Liver (tissue), 9 donors: ENCODE measurements around the gene GORAB. TPM values are rescaled to one million over a fixed set of nuclear protein-coding genes. Genes with fewer than 3 reads are reported as not detected.

Experiments used
- DNase-seq: peaks from one replicate; pipeline ENCODE4 v3.0.0-alpha.2; 2017; ENCODE audit warnings: low spot score
- H3K27ac ChIP-seq, 2 donors: one replicate each; pipeline ENCODE4 v1.7.0; 2013; ENCODE audit warnings: inconsistent platforms in 2 of 2, low read length in 2 of 2, control low read depth in 1 of 2, low read depth in 1 of 2, mild to moderate bottlenecking in 1 of 2
- H3K27me3 ChIP-seq, 4 donors: one replicate each; pipeline versions ENCODE4 v1.6.1 to v1.7.0; 2013; ENCODE audit warnings: low read length in 3 of 4, inconsistent platforms in 1 of 4, mild to moderate bottlenecking in 1 of 4, moderate library complexity in 1 of 4; ENCODE audit not compliant: control insufficient read depth in 4 of 4, insufficient read depth in 4 of 4
- H3K36me3 ChIP-seq, 4 donors: one replicate each; pipeline versions ENCODE4 v1.6.1 to v1.7.0; 2013; ENCODE audit warnings: low read length in 3 of 4, mild to moderate bottlenecking in 3 of 4, low read depth in 1 of 4, moderate library complexity in 1 of 4; ENCODE audit not compliant: control insufficient read depth in 4 of 4, insufficient read depth in 3 of 4
- H3K4me1 ChIP-seq, 4 donors: one replicate each; pipeline versions ENCODE4 v1.6.1 to v1.7.0; 2013; ENCODE audit warnings: low read length in 3 of 4, mild to moderate bottlenecking in 3 of 4, moderate library complexity in 1 of 4; ENCODE audit not compliant: control insufficient read depth in 4 of 4, insufficient read depth in 4 of 4
- H3K4me3 ChIP-seq, 3 donors: one replicate each; pipeline versions ENCODE4 v1.6.1 to v1.7.0; 2013; ENCODE audit warnings: low read length in 3 of 3, control low read depth in 1 of 3, low read depth in 1 of 3, mild to moderate bottlenecking in 1 of 3
- H3K9ac ChIP-seq, 2 donors: one replicate each; pipeline ENCODE4 v1.7.0; 2013; ENCODE audit warnings: low read length in 2 of 2, mild to moderate bottlenecking in 2 of 2, moderate library complexity in 2 of 2, control low read depth in 1 of 2, low read depth in 1 of 2
- H3K9me3 ChIP-seq, 4 donors: one replicate each; pipeline versions ENCODE4 v1.6.1 to v1.7.0; 2013; ENCODE audit warnings: low read length in 3 of 4; ENCODE audit not compliant: control insufficient read depth in 4 of 4
- EGR1 ChIP-seq, 2 donors: IDR thresholded peaks; 2 replicates each; pipeline ENCODE4 v1.6.1; 2016 to 2018; ENCODE audit warnings: antibody characterized with exemption in 2 of 2, low read depth in 2 of 2
- FOXA1 ChIP-seq: IDR thresholded peaks from 2 replicates; pipeline ENCODE4 v1.6.1; 2016; ENCODE audit warnings: antibody characterized with exemption
- GABPA ChIP-seq, 2 donors: IDR thresholded peaks in 1 of 2; conservative IDR thresholded peaks in 1 of 2; 2 replicates each; pipeline ENCODE4 v1.6.1; 2016; ENCODE audit warnings: antibody characterized with exemption in 2 of 2, mild to moderate bottlenecking in 1 of 2, moderate library complexity in 1 of 2
- HNF4A ChIP-seq, 2 donors: conservative IDR thresholded peaks; 2 replicates each; pipeline ENCODE4 v1.6.1; 2016; ENCODE audit warnings: antibody characterized with exemption in 2 of 2, mild to moderate bottlenecking in 2 of 2
- HNF4G ChIP-seq: IDR thresholded peaks from 2 replicates; pipeline ENCODE4 v1.6.1; 2016; ENCODE audit warnings: antibody characterized with exemption
- NR2F2 ChIP-seq: IDR thresholded peaks from 2 replicates; pipeline ENCODE4 v1.6.1; 2016; ENCODE audit warnings: antibody characterized with exemption
- SP1 ChIP-seq: IDR thresholded peaks from 2 replicates; pipeline ENCODE4 v1.6.1; 2018; ENCODE audit warnings: antibody characterized with exemption, mild to moderate bottlenecking
- TAF1 ChIP-seq: conservative IDR thresholded peaks from 2 replicates; pipeline ENCODE4 v1.6.1; 2016; ENCODE audit warnings: antibody characterized with exemption, mild to moderate bottlenecking
- YY1 ChIP-seq: IDR thresholded peaks from 2 replicates; pipeline ENCODE4 v1.6.1; 2016; ENCODE audit warnings: antibody characterized with exemption, mild to moderate bottlenecking
- WGBS: extraction: QIAGEN DNeasy Blood & Tissue Kit; methylation state at CpG from one replicate; pipeline ENCODE4 v1.1.7; 2013; 5-methylcytosine and 5-hydroxymethylcytosine counted together
- polyA plus RNA-seq, 2 donors: library from polyadenylated mRNA; stranded (reverse) in 1 of 2; unstranded in 1 of 2; fragments of 200-250 nt in 1 of 2; fragments of >200 nt in 1 of 2; fragmentation: Nextera tagmentation in 1 of 2; extraction: Ambion mirVana in 1 of 2; gene quantifications; one replicate each; pipeline versions ENCODE4 v1.2.1 to v1.2.3, GENCODE V29; 2013 to 2015
- total RNA-seq, 2 donors: library from RNA; depleted of rRNA; stranded (reverse); fragments of >200 nt; gene quantifications; one replicate each; pipeline ENCODE4 v1.2.3, GENCODE V29; 2014
- TF ChIP-seq, protein P1 (sequence below): IDR thresholded peaks from 2 replicates; pipeline ENCODE4 v1.6.1; 2016; ENCODE audit warnings: antibody characterized with exemption
- TF ChIP-seq, protein P2 (sequence below): IDR thresholded peaks from 2 replicates; pipeline ENCODE4 v1.6.1; 2016; ENCODE audit warnings: antibody characterized with exemption, mild to moderate bottlenecking
- TF ChIP-seq, protein P3 (sequence below): IDR thresholded peaks from 2 replicates; pipeline ENCODE4 v1.6.1; 2016; ENCODE audit warnings: antibody characterized with exemption
- TF ChIP-seq, protein P4 (sequence below): fragments of 150-350 bp; IDR thresholded peaks from 2 replicates; pipeline ENCODE4 v1.5.1; 2017; ENCODE audit warnings: improper control_type of control experiment, low read depth, low read length; ENCODE audit not compliant: missing input control
- donor health status: healthy.
- donor health status: healthy.
- donor health status: healthy.
- donor health status: healthy.
- donor health status: healthy.

GORAB gene
- total and polyA plus RNA-seq, 4 donors = 4.0 to 11.1 (median 8.7) TPM

DNA sequence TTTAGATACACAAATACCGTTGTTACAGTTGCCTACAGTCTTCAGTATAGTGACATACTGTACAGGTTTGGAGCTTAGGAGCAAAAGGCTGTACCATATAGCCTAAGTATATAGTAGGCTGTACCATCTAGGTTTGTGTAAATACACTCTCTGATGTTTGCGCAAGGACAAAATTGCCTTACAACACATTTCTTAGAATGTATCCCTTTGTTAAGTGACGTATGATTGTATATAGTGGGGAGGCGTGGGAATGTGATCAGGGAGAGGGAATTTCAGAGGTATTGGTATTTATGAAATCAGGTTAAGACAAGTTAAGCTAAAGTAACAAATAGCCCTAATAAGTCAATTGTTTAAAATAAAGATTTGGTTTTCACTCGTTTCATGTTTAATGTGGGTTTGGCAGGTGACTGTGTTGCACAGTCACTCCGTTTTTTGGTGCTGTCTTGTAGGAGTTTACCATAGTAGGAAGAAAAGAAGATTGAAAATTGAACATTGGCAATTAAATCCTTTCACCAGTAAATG, 2.7 kb downstream of the GORAB start:
- Histone ChIP-seq H3K27me3 (no peaks in the 10 kb centered on the region), H3K4me3 (no peak overlapping the region), H3K27ac (no peak overlapping the region), H3K9ac (no peak overlapping the region), H3K36me3 (peaks cover 0 to 5% (median 0%) of the 10 kb centered on the region in 4 donors), H3K9me3 (no peaks in the 10 kb centered on the region), H3K4me1 (peaks cover 4 to 49% (median 27%) of the 10 kb centered on the region in 4 donors)
- DNase-seq = no peak
- TF ChIP-seq HNF4G (no peak), TAF1 (no peak), SP1 (no peak), EGR1 (IDR thresholded peaks at IDR 0.05; ENCODE audit: low read depth in 2 of 2) (no peak), FOXA1 (no peak), YY1 (no peak), NR2F2 (no peak), GABPA (IDR thresholded peaks at IDR 0.05 in 1 of 2, conservative IDR thresholded peaks at IDR 0.05 in 1 of 2) (no peak)
- TF ChIP-seq, protein P1, sequence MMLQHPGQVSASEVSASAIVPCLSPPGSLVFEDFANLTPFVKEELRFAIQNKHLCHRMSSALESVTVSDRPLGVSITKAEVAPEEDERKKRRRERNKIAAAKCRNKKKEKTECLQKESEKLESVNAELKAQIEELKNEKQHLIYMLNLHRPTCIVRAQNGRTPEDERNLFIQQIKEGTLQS = no peak
- TF ChIP-seq, protein P2, sequence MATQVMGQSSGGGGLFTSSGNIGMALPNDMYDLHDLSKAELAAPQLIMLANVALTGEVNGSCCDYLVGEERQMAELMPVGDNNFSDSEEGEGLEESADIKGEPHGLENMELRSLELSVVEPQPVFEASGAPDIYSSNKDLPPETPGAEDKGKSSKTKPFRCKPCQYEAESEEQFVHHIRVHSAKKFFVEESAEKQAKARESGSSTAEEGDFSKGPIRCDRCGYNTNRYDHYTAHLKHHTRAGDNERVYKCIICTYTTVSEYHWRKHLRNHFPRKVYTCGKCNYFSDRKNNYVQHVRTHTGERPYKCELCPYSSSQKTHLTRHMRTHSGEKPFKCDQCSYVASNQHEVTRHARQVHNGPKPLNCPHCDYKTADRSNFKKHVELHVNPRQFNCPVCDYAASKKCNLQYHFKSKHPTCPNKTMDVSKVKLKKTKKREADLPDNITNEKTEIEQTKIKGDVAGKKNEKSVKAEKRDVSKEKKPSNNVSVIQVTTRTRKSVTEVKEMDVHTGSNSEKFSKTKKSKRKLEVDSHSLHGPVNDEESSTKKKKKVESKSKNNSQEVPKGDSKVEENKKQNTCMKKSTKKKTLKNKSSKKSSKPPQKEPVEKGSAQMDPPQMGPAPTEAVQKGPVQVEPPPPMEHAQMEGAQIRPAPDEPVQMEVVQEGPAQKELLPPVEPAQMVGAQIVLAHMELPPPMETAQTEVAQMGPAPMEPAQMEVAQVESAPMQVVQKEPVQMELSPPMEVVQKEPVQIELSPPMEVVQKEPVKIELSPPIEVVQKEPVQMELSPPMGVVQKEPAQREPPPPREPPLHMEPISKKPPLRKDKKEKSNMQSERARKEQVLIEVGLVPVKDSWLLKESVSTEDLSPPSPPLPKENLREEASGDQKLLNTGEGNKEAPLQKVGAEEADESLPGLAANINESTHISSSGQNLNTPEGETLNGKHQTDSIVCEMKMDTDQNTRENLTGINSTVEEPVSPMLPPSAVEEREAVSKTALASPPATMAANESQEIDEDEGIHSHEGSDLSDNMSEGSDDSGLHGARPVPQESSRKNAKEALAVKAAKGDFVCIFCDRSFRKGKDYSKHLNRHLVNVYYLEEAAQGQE = no peak
- TF ChIP-seq, protein P3, sequence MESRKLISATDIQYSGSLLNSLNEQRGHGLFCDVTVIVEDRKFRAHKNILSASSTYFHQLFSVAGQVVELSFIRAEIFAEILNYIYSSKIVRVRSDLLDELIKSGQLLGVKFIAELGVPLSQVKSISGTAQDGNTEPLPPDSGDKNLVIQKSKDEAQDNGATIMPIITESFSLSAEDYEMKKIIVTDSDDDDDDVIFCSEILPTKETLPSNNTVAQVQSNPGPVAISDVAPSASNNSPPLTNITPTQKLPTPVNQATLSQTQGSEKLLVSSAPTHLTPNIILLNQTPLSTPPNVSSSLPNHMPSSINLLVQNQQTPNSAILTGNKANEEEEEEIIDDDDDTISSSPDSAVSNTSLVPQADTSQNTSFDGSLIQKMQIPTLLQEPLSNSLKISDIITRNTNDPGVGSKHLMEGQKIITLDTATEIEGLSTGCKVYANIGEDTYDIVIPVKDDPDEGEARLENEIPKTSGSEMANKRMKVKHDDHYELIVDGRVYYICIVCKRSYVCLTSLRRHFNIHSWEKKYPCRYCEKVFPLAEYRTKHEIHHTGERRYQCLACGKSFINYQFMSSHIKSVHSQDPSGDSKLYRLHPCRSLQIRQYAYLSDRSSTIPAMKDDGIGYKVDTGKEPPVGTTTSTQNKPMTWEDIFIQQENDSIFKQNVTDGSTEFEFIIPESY = no peak
- 85% methylated on average over 6 of the region's 6 CpGs for WGBS

DNA sequence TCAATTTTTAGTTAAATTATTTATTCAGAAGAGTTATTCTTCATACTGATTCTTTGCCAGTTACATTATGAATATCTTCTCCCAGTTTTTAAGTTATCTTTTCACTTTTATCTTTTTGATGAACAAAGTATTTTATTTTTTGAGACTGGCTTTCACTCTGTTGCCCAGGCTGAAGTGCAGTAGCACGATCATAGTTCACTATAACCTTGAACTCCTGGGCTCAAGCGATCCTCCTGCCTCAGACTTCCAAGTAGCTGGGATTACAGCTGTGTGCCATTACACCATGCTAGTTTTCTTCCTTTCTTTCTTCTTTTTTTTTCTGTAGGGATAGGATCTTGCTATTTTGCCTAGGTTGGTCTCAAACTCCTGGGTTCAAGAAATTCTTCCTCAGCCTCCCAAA, 3.5 kb downstream of the GORAB start:
- Histone ChIP-seq H3K9ac (no peak overlapping the region), H3K27me3 (no peaks in the 10 kb centered on the region), H3K4me1 (peaks cover 4 to 49% (median 27%) of the 10 kb centered on the region in 4 donors), H3K9me3 (no peaks in the 10 kb centered on the region), H3K27ac (no peak overlapping the region), H3K4me3 (no peak overlapping the region), H3K36me3 (peaks cover 1 to 6% (median 3%) of the 10 kb centered on the region in 4 donors)
- 46% methylated on average over 2 of the region's 2 CpGs for WGBS
- TF ChIP-seq, protein P4, sequence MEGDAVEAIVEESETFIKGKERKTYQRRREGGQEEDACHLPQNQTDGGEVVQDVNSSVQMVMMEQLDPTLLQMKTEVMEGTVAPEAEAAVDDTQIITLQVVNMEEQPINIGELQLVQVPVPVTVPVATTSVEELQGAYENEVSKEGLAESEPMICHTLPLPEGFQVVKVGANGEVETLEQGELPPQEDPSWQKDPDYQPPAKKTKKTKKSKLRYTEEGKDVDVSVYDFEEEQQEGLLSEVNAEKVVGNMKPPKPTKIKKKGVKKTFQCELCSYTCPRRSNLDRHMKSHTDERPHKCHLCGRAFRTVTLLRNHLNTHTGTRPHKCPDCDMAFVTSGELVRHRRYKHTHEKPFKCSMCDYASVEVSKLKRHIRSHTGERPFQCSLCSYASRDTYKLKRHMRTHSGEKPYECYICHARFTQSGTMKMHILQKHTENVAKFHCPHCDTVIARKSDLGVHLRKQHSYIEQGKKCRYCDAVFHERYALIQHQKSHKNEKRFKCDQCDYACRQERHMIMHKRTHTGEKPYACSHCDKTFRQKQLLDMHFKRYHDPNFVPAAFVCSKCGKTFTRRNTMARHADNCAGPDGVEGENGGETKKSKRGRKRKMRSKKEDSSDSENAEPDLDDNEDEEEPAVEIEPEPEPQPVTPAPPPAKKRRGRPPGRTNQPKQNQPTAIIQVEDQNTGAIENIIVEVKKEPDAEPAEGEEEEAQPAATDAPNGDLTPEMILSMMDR = no peak
- TF ChIP-seq HNF4A (conservative IDR thresholded peaks at IDR 0.05) = peak; percentile 22 to 57
- no peak for DNase-seq
